B cell (primary cell): ENCODE results near the gene TEP1. TPM values are rescaled to one million over a fixed set of nuclear protein-coding genes. Genes with fewer than 3 reads are reported as not detected.

ENCODE experiments used
- ATAC-seq: fragments of 200-7000 bp; cut with Tn5 transposase; one replicate; pipeline ENCODE4 v1.10.0; 2021; ENCODE audit warnings: low read depth, mild to moderate bottlenecking, moderate number of reproducible peaks, moderate library complexity
- CTCF ChIA-PET: fragments of 350-600 bp; sonication (Branson Sonifier 250); formaldehyde crosslinking; loops from one replicate; lab custom pipeline; 2021; ENCODE audit warnings: antibody characterized with exemption, inconsistent platforms; lab: Charles Lee
- POLR2A ChIA-PET: fragments of 350-600 bp; sonication (Branson Sonifier 250); formaldehyde crosslinking; loops from one replicate; lab custom pipeline; 2021; ENCODE audit warnings: antibody characterized with exemption; lab: Charles Lee
- DNase-seq: peaks from one replicate; pipeline ENCODE4 v3.0.0; 2013
- H2AFZ ChIP-seq: 2 replicates; pipeline ENCODE4 v1.6.1; 2012; ENCODE audit warnings: mild to moderate bottlenecking, low read depth, low read length; ENCODE audit not compliant: insufficient read depth, poor library complexity, severe bottlenecking
- H3K27ac ChIP-seq, 2 donors: 1 replicate in 1 of 2; 2 replicates in 1 of 2; pipeline ENCODE4 v1.5.1; 2012 to 2013; ENCODE audit warnings: low read length in 2 of 2, mild to moderate bottlenecking in 2 of 2, moderate library complexity in 1 of 2
- H3K27me3 ChIP-seq, 4 experiments: fragments of 200-600 bp in 1 of 4; sonication (generic) in 1 of 4; replicated peaks in 1 of 4; 1 replicate in 2 of 4; 2 replicates in 2 of 4; pipeline versions ENCODE4 v1.6.1 to v1.7.0; 2013 to 2016; ENCODE audit warnings: low read length in 3 of 4, mild to moderate bottlenecking in 2 of 4, mixed read lengths in 1 of 4, moderate library complexity in 1 of 4; ENCODE audit not compliant: insufficient read depth in 4 of 4, control insufficient read depth in 3 of 4; ENCODE audit errors: control extremely low read depth in 1 of 4
- H3K36me3 ChIP-seq, 2 experiments: replicated peaks in 1 of 2; 1 replicate in 1 of 2; 2 replicates in 1 of 2; pipeline versions ENCODE4 v1.6.1 to v1.7.1; 2013; ENCODE audit warnings: low read length in 1 of 2; ENCODE audit not compliant: insufficient read depth in 2 of 2, control insufficient read depth in 1 of 2; ENCODE audit errors: control extremely low read depth in 1 of 2, extremely low read depth in 1 of 2
- H3K4me1 ChIP-seq, 2 donors: fragments of 200-600 bp in 1 of 2; sonication (generic) in 1 of 2; 1 replicate in 1 of 2; 2 replicates in 1 of 2; pipeline versions ENCODE4 v1.5.1 to v1.6.1; 2013 to 2017; ENCODE audit warnings: low read length in 2 of 2; ENCODE audit not compliant: control insufficient read depth in 2 of 2, insufficient read depth in 2 of 2
- H3K4me2 ChIP-seq: replicated peaks from 2 replicates; pipeline ENCODE3; 2012; ENCODE audit warnings: mild to moderate bottlenecking, low read depth, low read length; ENCODE audit not compliant: poor library complexity, severe bottlenecking
- H3K4me3 ChIP-seq, 5 experiments: fragments of 200-600 bp in 1 of 5; sonication (generic) in 1 of 5; 1 replicate in 3 of 5; 2 replicates in 2 of 5; pipeline versions ENCODE4 v1.5.1 to v1.7.0; 2011 to 2016; ENCODE audit warnings: low read length in 4 of 5, mild to moderate bottlenecking in 4 of 5, low read depth in 2 of 5, control low read depth in 1 of 5, moderate library complexity in 1 of 5; ENCODE audit not compliant: insufficient read depth in 1 of 5; ENCODE audit errors: control extremely low read depth in 1 of 5, extremely low read depth in 1 of 5
- H3K79me2 ChIP-seq: fragments of 200-600 bp; sonication (generic); one replicate; pipeline ENCODE4 v1.6.0; 2016; ENCODE audit warnings: low read length; ENCODE audit not compliant: control insufficient read depth, insufficient read depth
- H3K9ac ChIP-seq: fragments of 200-600 bp; sonication (generic); 2 replicates; pipeline ENCODE4 v1.6.1; 2017; ENCODE audit warnings: mild to moderate bottlenecking, low read length, moderate library complexity
- H3K9me3 ChIP-seq, 3 donors: one replicate each; pipeline versions ENCODE4 v1.6.1 to v1.7.1; 2013; ENCODE audit warnings: low read length in 2 of 3; ENCODE audit not compliant: control insufficient read depth in 2 of 3, insufficient read depth in 1 of 3; ENCODE audit errors: control extremely low read depth in 1 of 3
- H4K20me1 ChIP-seq: 2 replicates; pipeline ENCODE4 v1.6.0; 2012; ENCODE audit warnings: mild to moderate bottlenecking, low read length; ENCODE audit not compliant: insufficient read depth, control insufficient read depth, poor library complexity, severe bottlenecking
- H3K27ac Mint-ChIP-seq: one replicate; pipeline ENCODE4 v1.8.0; 2021; ENCODE audit warnings: mixed read lengths
- H3K27me3 Mint-ChIP-seq: one replicate; pipeline ENCODE4 v1.8.0; 2021; ENCODE audit warnings: mixed read lengths
- H3K4me1 Mint-ChIP-seq: one replicate; pipeline ENCODE4 v1.8.0; 2021; ENCODE audit warnings: mixed read lengths
- H3K4me3 Mint-ChIP-seq: one replicate; pipeline ENCODE4 v1.8.0; 2021; ENCODE audit warnings: mixed read lengths
- H3K9me3 Mint-ChIP-seq: one replicate; pipeline ENCODE4 v1.8.0; 2022; ENCODE audit warnings: mixed read lengths; ENCODE audit not compliant: insufficient read depth
- CTCF ChIP-seq: fragments of 200-600 bp; IDR thresholded peaks from one replicate; pipeline ENCODE4 v1.8.0; 2022; ENCODE audit warnings: antibody characterized with exemption, mild to moderate bottlenecking
- EZH2 ChIP-seq: IDR thresholded peaks from 2 replicates; pipeline ENCODE4 v1.6.1; 2012; ENCODE audit warnings: borderline replicate concordance, low read depth, mild to moderate bottlenecking, moderate library complexity, low read length; ENCODE audit not compliant: insufficient read depth, poor library complexity, severe bottlenecking
- WGBS: methylation state at CpG from one replicate; pipeline ENCODE4 v1.1.5; 2013; ENCODE audit warnings: missing lambda C conversion rate; ENCODE audit not compliant: insufficient coverage; 5-methylcytosine and 5-hydroxymethylcytosine counted together
- intact Hi-C: fragments of 100-400 bp; cut with micrococcal nuclease; formaldehyde crosslinking; loops from one replicate; pipeline ENCODE4 v1.10.0; 2022
- polyA plus RNA-seq: library from polyadenylated mRNA; depleted of rRNA; stranded (reverse); fragments of >200 nt; gene quantifications from 2 replicates; pipeline ENCODE4 v1.2.3, GENCODE V29; 2012
- total RNA-seq, 2 donors: library from RNA; stranded (reverse); fragments of 120-200 nt in 1 of 2; gene quantifications; 1 replicate in 1 of 2; 2 replicates in 1 of 2; pipeline versions ENCODE4 v1.2.3 to v1.2.4, GENCODE V29; 2013 to 2022

The TEP1 gene
- total and polyA plus RNA-seq, 2 donors (not counting 1 experiment from before 2014, with no cell fraction given) = 69.9 to 123 TPM

- TF ChIP-seq EZH2 (no peak), CTCF (no peak)
- Mint-ChIP-seq H3K27me3 (no peaks in the 10 kb centered on the region), H3K4me1 (peaks cover 46% of the 10 kb centered on the region), H3K4me3 (no peak overlapping the region), H3K9me3 (peaks cover 2% of the 10 kb centered on the region), H3K27ac (no peak overlapping the region)
- H3K27me3 ChIP-seq = no peaks in the 10 kb centered on the region
- H3K4me1 ChIP-seq = peaks cover 39 to 59% of the 10 kb centered on the region in 2 donors
- no peak overlapping the region for H2AFZ ChIP-seq
- intact Hi-C loops = no loop called here
- no peaks in the 10 kb centered on the region for H3K79me2 ChIP-seq
- H4K20me1 ChIP-seq = no peaks in the 10 kb centered on the region
- CTCF ChIA-PET = interaction anchor here (3.4 kb wide), 1 partner anchor 21 kb away, joined by 16 read pairs; no protein-coding TSS in a partner anchor
- 100% methylated on average over 2 of the region's 4 CpGs for WGBS
- H3K4me2 ChIP-seq = no peak overlapping the region
- no peak for ATAC-seq
- H3K4me3 ChIP-seq = no peak overlapping the region
- H3K27ac ChIP-seq = no peak overlapping the region
- no peaks in the 10 kb centered on the region for H3K36me3 ChIP-seq
- POLR2A ChIA-PET = no interaction called here
- no peak overlapping the region for H3K9ac ChIP-seq
- H3K9me3 ChIP-seq = peaks cover 0 to 12% (median 3%) of the 10 kb centered on the region in 3 donors
- DNase-seq = no peak
Observed at GRCh38 chr14:20436363-20436755, 23.1 kb upstream of the TEP1 start.

DNA sequence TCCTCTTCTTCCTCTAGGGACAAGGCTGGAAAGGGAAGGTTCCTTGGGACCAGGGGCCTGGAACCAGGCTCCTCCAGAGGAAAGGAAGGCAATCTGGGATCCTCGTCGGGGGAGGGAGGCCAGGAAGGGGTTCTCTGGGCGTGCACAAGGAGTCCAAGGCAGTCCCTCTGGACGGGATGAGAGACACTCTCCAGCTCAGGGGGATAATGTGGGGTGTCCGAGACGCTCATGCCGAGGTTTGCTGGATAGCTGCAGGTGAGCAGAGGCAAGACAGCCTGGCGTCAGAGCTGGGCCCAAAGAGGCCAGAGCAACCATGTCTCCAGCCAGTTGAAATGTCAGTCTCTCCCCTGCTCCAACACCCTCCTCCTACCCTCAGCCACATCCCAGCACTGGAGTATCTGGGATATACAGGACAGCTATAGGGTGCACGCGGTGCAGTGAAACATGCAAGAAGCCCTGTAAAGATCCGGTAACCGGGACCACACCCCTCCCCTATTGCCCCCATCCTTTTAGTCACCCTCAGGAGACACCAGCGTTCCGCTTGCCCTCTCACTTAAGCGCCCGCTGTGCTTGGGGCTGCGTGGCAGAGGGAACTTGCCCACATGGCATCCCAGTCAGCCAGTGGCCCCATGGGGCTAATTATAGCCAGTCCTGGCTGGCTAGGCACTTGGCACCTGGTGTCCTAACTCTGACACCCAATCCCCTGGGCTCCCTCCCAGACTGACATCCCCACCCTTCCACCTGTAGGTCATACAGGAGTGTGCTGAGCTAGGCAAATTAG, 22.5 kb upstream of the TEP1 start, which contains the start of gene KLHL33:
Gene KLHL33 (minus strand): TSS at position 585 of the 781 bp plus-strand sequence. CDS start 355 bp downstream, at position 230.
- no peaks in the 10 kb centered on the region for H3K36me3 ChIP-seq
- Mint-ChIP-seq H3K27ac (no peak within 1 kb of the TSS), H3K4me1 (peaks cover 45% of the 10 kb centered on the region), H3K9me3 (peaks cover 2% of the 10 kb centered on the region), H3K4me3 (peak within 1 kb of the TSS; percentile 16), H3K27me3 (no peaks in the 10 kb centered on the region)
- no peak within 1 kb of the TSS for H3K4me2 ChIP-seq
- H3K4me3 ChIP-seq = no peak within 1 kb of the TSS
- no peak for TF ChIP-seq CTCF
- TF ChIP-seq EZH2 = no peak
- ATAC-seq (no peak), DNase-seq (no peak)
- no peak within 1 kb of the TSS for H3K9ac ChIP-seq
- no peak within 1 kb of the TSS for H2AFZ ChIP-seq
- no peaks in the 10 kb centered on the region for H3K27me3 ChIP-seq
- 90% methylated on average over 17 of the region's 17 CpGs for WGBS
- CTCF ChIA-PET = interaction anchor here (3.4 kb wide), 1 partner anchor 20 kb away, joined by 16 read pairs; no protein-coding TSS in a partner anchor
- H3K27ac ChIP-seq = no peak within 1 kb of the TSS
- H4K20me1 ChIP-seq = no peaks in the 10 kb centered on the region
- intact Hi-C loops = no loop called here
- peaks cover 0 to 12% (median 3%) of the 10 kb centered on the region in 3 donors for H3K9me3 ChIP-seq
- H3K4me1 ChIP-seq = peaks cover 34 to 53% of the 10 kb centered on the region in 2 donors
- POLR2A ChIA-PET = no interaction called here
- H3K79me2 ChIP-seq = no peaks in the 10 kb centered on the region
